ENCODE data around the gene LCP1. TPM values are rescaled to one million over a fixed set of nuclear protein-coding genes. Genes with fewer than 3 reads are reported as not detected.

LCP1 gene
- total and polyA plus RNA-seq, 9 of the 15 experiments (the other 6 are each of a cell fraction or from before 2014, with no cell fraction given): 83.0 to 255 (median 163) TPM

DNA sequence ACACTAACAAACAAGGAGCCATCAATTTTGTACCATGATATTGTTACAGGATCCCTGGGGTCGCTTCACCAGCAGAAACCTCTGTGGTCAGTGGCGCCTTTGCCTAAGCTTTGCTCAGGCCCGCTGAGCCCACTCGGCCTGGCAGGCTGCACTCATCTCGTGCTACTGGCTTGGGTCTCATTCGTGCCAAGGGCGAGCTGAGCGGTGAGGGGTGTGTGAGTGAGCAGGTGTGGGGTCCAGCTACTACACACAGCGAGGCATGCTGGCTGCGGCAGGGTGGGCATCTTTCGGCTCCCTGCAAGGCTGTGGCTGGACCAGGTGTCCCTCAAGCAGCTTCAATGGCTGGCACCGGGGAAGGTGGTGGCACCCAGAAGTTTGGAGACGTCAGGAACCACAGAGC lies 96.2 kb downstream of the LCP1 start:
- Histone ChIP-seq H3K9me1 (ENCODE audit: control insufficient read depth, insufficient read depth, low read length) (no peaks in the 10 kb centered on the region), H3K4me1 (replicated peaks in 1 of 2; ENCODE audit: control insufficient read depth in 2 of 2, insufficient read depth in 2 of 2, low read length in 2 of 2) (peaks cover 0 to 4% of the 10 kb centered on the region in 2 experiments; a peak in 2 of 5 replicates), H4K20me1 (replicated peaks; ENCODE audit: control insufficient read depth, insufficient read depth, low read length) (no peaks in the 10 kb centered on the region), H3K4me2 (ENCODE audit: insufficient read depth, low read length) (no peak overlapping the region), H3K79me2 (ENCODE audit: control insufficient read depth, insufficient read depth, low read length) (no peaks in the 10 kb centered on the region), H3K9me3 (replicated peaks; ENCODE audit: control insufficient read depth, insufficient read depth, low read depth, low read length) (no peaks in the 10 kb centered on the region), H3K27me3 (ENCODE audit: control insufficient read depth in 2 of 2, insufficient read depth in 2 of 2, low read length in 2 of 2) (no peaks in the 10 kb centered on the region), H2AFZ (ENCODE audit: low read depth, low read length) (no peak overlapping the region), H3K9ac (ENCODE audit: insufficient read depth in 1 of 2, low read depth in 2 of 2, low read length in 2 of 2) (no peak overlapping the region), H3K27ac (ENCODE audit: extremely low read depth, low read depth, low read length) (no peak overlapping the region), H3K36me3 (ENCODE audit: control insufficient read depth, insufficient read depth, low read length) (no peaks in the 10 kb centered on the region), H3K4me3 (no peak overlapping the region)
- ATAC-seq: no peak
- no peak for DNase-seq (ENCODE audit: extremely low read depth in 1 of 4, low spot score in 3 of 4)
- in situ Hi-C loops (cut with MboI): no loop called here
- BruUV-seq (replicated peaks): no TSS peak
- FAIRE-seq: no peak
- CTCF ChIA-PET (ENCODE audit: low intra/inter-chr PET ratio): no interaction called here
- POLR2A ChIA-PET: interaction anchor here (1.0 to 1.3 kb wide), 2 partner anchors 9 to 12 kb away, joined by 3 to 4 read pairs; no protein-coding TSS in a partner anchor
- 64% methylated on average over 10 of the region's 13 CpGs for whole genome bisulfite sequencing (ENCODE audit: insufficient coverage, low coverage, missing lambda C conversion rate)
- intact Hi-C loops (cut with micrococcal nuclease): no loop called here
- TF ChIP-seq, protein P1, sequence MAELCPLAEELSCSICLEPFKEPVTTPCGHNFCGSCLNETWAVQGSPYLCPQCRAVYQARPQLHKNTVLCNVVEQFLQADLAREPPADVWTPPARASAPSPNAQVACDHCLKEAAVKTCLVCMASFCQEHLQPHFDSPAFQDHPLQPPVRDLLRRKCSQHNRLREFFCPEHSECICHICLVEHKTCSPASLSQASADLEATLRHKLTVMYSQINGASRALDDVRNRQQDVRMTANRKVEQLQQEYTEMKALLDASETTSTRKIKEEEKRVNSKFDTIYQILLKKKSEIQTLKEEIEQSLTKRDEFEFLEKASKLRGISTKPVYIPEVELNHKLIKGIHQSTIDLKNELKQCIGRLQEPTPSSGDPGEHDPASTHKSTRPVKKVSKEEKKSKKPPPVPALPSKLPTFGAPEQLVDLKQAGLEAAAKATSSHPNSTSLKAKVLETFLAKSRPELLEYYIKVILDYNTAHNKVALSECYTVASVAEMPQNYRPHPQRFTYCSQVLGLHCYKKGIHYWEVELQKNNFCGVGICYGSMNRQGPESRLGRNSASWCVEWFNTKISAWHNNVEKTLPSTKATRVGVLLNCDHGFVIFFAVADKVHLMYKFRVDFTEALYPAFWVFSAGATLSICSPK (IDR thresholded peaks at IDR 0.05; ENCODE audit: borderline replicate concordance): no peak
- TF ChIP-seq YY1 (IDR thresholded peaks at IDR 0.05; ENCODE audit: borderline replicate concordance in 1 of 3, control insufficient read depth in 1 of 3, extremely low read depth in 1 of 3, insufficient read depth in 3 of 3, insufficient read length in 1 of 3, insufficient replicate concordance in 2 of 3, low read depth in 1 of 3, low read length in 2 of 3): no peak
- TF ChIP-seq, protein P2, sequence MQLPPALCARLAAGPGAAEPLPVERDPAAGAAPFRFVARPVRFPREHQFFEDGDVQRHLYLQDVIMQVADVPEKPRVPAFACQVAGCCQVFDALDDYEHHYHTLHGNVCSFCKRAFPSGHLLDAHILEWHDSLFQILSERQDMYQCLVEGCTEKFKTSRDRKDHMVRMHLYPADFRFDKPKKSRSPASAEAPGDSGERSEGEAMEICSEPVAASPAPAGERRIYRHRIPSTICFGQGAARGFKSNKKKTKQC (CRISPR knock-in tag; IDR thresholded peaks at IDR 0.05): no peak
- TF ChIP-seq SRSF7 (optimal IDR thresholded peaks at IDR 0.05; ENCODE audit: low read depth, low read length): no peak
- no peak for TF ChIP-seq ETV5 (CRISPR knock-in tag; IDR thresholded peaks at IDR 0.05; ENCODE audit: low read depth)
- TF ChIP-seq, protein P3, sequence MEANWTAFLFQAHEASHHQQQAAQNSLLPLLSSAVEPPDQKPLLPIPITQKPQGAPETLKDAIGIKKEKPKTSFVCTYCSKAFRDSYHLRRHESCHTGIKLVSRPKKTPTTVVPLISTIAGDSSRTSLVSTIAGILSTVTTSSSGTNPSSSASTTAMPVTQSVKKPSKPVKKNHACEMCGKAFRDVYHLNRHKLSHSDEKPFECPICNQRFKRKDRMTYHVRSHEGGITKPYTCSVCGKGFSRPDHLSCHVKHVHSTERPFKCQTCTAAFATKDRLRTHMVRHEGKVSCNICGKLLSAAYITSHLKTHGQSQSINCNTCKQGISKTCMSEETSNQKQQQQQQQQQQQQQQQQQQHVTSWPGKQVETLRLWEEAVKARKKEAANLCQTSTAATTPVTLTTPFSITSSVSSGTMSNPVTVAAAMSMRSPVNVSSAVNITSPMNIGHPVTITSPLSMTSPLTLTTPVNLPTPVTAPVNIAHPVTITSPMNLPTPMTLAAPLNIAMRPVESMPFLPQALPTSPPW (CRISPR knock-in tag; IDR thresholded peaks at IDR 0.05): no peak
- TF ChIP-seq, protein P4, sequence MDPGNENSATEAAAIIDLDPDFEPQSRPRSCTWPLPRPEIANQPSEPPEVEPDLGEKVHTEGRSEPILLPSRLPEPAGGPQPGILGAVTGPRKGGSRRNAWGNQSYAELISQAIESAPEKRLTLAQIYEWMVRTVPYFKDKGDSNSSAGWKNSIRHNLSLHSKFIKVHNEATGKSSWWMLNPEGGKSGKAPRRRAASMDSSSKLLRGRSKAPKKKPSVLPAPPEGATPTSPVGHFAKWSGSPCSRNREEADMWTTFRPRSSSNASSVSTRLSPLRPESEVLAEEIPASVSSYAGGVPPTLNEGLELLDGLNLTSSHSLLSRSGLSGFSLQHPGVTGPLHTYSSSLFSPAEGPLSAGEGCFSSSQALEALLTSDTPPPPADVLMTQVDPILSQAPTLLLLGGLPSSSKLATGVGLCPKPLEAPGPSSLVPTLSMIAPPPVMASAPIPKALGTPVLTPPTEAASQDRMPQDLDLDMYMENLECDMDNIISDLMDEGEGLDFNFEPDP (CRISPR knock-in tag; IDR thresholded peaks at IDR 0.05): no peak
- TF ChIP-seq NR2C2 (CRISPR knock-in tag; IDR thresholded peaks at IDR 0.05): no peak
- TF ChIP-seq NR2C2 (tag; IDR thresholded peaks at IDR 0.05): no peak
- TF ChIP-seq ZNF133 (CRISPR knock-in tag; IDR thresholded peaks at IDR 0.05): no peak
- TF ChIP-seq CEBPB (tag; IDR thresholded peaks at IDR 0.05): no peak
- TF ChIP-seq SOX6 (IDR thresholded peaks at IDR 0.05): no peak
- TF ChIP-seq, protein P5, sequence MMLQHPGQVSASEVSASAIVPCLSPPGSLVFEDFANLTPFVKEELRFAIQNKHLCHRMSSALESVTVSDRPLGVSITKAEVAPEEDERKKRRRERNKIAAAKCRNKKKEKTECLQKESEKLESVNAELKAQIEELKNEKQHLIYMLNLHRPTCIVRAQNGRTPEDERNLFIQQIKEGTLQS (IDR thresholded peaks at IDR 0.05): no peak
- TF ChIP-seq, protein P5 (CRISPR knock-in tag; conservative IDR thresholded peaks at IDR 0.05): no peak
- TF ChIP-seq, protein P6, sequence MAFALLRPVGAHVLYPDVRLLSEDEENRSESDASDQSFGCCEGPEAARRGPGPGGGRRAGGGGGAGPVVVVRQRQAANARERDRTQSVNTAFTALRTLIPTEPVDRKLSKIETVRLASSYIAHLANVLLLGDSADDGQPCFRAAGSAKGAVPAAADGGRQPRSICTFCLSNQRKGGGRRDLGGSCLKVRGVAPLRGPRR (CRISPR knock-in tag; IDR thresholded peaks at IDR 0.05): no peak

All from K562 (cell line).